ENCODE data around the gene HIVEP3. TPM values are rescaled to one million over a fixed set of nuclear protein-coding genes. Genes with fewer than 3 reads are reported as not detected.

The HIVEP3 gene
- total and polyA plus RNA-seq, 8 donors: 1.8 to 65.3 (median 3.8) TPM

DNA sequence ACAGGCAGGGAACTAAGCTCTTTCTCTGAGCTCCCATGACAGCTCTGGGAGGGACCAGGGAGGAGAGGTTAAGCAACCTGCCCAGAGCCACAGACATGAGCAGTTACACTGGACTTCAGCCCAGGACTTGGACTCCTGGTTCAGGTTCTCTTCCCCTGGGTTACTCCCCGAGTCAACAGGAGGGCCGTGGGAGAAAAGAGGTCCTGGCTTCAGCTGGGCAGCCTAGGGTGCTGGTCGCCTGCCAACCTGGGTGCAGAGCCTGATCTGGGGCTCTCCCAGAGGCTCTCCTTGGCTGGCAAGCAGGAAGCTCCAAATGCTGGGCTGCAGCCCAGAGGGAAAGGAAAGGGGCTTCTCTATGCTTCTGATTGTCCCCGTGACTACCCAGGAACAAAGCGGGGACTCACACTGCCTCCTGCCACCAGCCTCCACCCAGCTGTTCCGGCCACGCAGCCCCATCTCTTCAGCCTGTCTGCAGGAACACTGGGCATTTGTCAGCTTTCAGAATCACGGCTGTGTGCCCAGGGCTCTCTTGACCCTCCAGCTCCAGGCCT is 141.8 kb downstream of the HIVEP3 start:
- Histone ChIP-seq H3K9me3 (no peaks in the 10 kb centered on the region), H3K27ac (peak overlapping the region in 4 of 5 donors; percentile 29 to 53 (median 40))
- DNase-seq: peak; percentile 37 to 86

DNA sequence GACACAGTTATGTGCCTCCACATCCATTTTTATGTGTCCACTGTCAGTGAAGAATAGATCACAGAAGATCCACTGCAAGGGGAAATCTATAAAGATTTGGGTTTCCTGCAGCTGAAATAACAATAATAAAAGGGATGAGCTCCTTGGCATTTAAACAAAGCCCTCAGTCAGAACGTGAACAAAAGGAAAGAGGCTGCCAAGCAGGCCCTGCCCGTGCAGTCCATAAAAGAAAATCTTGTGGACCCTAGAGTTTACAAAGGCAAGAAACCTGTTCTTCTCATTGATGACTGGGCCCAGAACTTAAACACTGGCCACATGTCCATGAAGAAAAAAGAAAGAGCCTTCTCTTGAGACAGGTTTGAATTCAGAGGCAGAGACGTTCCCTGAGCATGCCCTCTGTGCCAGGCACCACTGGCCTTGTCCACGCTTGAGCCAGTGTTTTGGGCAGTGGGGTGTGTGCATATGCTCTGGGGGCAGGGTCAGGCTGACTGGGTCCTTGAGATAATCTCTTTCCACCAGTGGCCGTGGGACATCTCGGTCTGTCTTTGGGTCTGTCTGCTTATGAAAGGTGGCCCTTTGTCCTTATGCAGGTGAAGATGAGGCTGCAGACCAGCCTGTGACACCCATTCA is 142.7 kb downstream of the HIVEP3 start:
- TF ChIP-seq POLR2A (IDR thresholded peaks at IDR 0.05): no peak
- TF ChIP-seq, protein P1, sequence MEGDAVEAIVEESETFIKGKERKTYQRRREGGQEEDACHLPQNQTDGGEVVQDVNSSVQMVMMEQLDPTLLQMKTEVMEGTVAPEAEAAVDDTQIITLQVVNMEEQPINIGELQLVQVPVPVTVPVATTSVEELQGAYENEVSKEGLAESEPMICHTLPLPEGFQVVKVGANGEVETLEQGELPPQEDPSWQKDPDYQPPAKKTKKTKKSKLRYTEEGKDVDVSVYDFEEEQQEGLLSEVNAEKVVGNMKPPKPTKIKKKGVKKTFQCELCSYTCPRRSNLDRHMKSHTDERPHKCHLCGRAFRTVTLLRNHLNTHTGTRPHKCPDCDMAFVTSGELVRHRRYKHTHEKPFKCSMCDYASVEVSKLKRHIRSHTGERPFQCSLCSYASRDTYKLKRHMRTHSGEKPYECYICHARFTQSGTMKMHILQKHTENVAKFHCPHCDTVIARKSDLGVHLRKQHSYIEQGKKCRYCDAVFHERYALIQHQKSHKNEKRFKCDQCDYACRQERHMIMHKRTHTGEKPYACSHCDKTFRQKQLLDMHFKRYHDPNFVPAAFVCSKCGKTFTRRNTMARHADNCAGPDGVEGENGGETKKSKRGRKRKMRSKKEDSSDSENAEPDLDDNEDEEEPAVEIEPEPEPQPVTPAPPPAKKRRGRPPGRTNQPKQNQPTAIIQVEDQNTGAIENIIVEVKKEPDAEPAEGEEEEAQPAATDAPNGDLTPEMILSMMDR (IDR thresholded peaks at IDR 0.05): no peak
- no peak for TF ChIP-seq POLR2AphosphoS5 (IDR thresholded peaks at IDR 0.05)
- TF ChIP-seq EP300 (IDR thresholded peaks at IDR 0.05): no peak

More for the DNA sequence above, 141.8 kb downstream of the HIVEP3 start:
- Histone ChIP-seq H3K4me1 (peaks cover 0 to 25% (median 20%) of the 10 kb centered on the region in 4 donors), H3K27me3 (no peaks in the 10 kb centered on the region), H3K4me3 (no peak overlapping the region), H3K36me3 (no peaks in the 10 kb centered on the region)
- intact Hi-C loops (cut with DNase I; ENCODE audit: low total_unique reads): no loop called here
- 27 to 70% (median 46%) methylated on average over 6 to 8 of the region's 8 CpGs for WGBS, 5 donors
- TF ChIP-seq POLR2AphosphoS5 (IDR thresholded peaks at IDR 0.05) (no peak), POLR2A (IDR thresholded peaks at IDR 0.05) (no peak), EP300 (IDR thresholded peaks at IDR 0.05) (no peak)
- TF ChIP-seq, protein P1 (IDR thresholded peaks at IDR 0.05): no peak

DNA sequence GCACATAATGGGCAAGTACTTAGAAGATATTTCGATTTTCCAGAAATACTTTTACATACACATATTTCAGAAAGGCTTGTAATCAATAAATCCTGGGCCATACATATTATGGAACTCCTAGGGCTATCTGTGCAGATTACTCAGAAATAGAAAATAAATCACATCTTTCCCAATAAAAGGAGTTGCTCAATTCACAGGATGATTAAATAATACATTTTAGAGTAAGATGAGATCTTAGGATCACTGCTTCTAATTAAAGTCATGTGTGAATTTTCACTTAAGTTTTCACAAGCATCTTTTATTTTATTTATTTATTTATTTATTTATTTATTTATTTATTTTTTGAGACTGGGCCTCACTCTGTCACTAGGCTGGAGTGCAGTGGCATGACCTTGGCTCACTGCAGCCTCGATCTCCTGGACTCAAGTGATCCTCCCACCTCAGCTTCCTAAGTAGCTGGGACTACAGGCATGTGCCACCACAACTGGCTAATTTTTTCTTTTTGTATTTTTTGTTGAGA is 144.2 kb downstream of the HIVEP3 start:
- H3K27ac ChIP-seq: no peak overlapping the region
- no peak for DNase-seq
- no peaks in the 10 kb centered on the region for H3K36me3 ChIP-seq
- H3K4me3 ChIP-seq: no peak overlapping the region
- WGBS, 5 donors: 83 to 90% (median 88%) methylated on average over 2 of the region's 2 CpGs
- H3K4me1 ChIP-seq: peaks cover 0 to 33% (median 24%) of the 10 kb centered on the region in 4 donors
- no peaks in the 10 kb centered on the region for H3K27me3 ChIP-seq
- H3K9me3 ChIP-seq: no peaks in the 10 kb centered on the region
- no peak for TF ChIP-seq EP300 (IDR thresholded peaks at IDR 0.05)
- intact Hi-C loops (cut with DNase I; ENCODE audit: low total_unique reads): no loop called here

More for the DNA sequence above, 142.7 kb downstream of the HIVEP3 start:
- Histone ChIP-seq H3K4me1 (peaks cover 0 to 32% (median 23%) of the 10 kb centered on the region in 4 donors), H3K27ac (peak overlapping the region in 2 of 5 donors; percentile 34 to 53), H3K9me3 (no peaks in the 10 kb centered on the region), H3K27me3 (no peaks in the 10 kb centered on the region), H3K36me3 (no peaks in the 10 kb centered on the region), H3K4me3 (no peak overlapping the region)
- intact Hi-C loops (cut with DNase I; ENCODE audit: low total_unique reads): no loop called here
- DNase-seq: no peak
- 55 to 72% (median 65%) methylated on average over 6 of the region's 6 CpGs for WGBS, 5 donors

DNA sequence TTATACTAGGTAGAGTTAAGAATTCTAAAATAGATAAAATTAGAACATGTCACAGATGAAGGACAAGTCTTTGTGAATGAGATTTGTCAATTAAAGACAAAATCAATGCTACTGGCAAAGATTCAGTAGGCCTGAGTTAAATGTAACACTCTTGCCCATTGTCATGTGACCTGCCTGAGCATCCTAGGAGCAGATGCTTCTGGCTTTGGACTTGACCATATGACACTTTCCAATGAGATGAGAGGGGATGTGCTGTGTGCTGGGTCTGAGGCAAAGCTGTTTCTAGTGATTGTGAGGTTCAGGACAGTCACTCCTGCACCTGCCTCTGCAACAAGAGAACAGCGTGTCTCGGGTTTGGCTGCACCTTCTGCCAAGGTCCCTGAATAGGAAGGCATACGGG is 144.9 kb downstream of the HIVEP3 start:
- intact Hi-C loops (cut with DNase I; ENCODE audit: low total_unique reads): no loop called here
- 64 to 93% (median 89%) methylated on average over 2 to 3 of the region's 3 CpGs for WGBS, 5 donors

More for the DNA sequence above, 144.9 kb downstream of the HIVEP3 start:
- DNase-seq: no peak
- Histone ChIP-seq H3K4me3 (no peak overlapping the region), H3K27me3 (no peaks in the 10 kb centered on the region), H3K27ac (peak overlapping the region in 1 of 5 donors; percentile 29), H3K4me1 (peaks cover 0 to 33% (median 24%) of the 10 kb centered on the region in 4 donors), H3K36me3 (no peaks in the 10 kb centered on the region), H3K9me3 (no peaks in the 10 kb centered on the region)
- TF ChIP-seq EP300 (IDR thresholded peaks at IDR 0.05) (no peak), POLR2A (IDR thresholded peaks at IDR 0.05) (no peak), POLR2AphosphoS5 (IDR thresholded peaks at IDR 0.05) (no peak)
- TF ChIP-seq, protein P1 (IDR thresholded peaks at IDR 0.05): no peak
